ENCODE data around the gene MACROD1. TPM values are rescaled to one million over a fixed set of nuclear protein-coding genes. Genes with fewer than 3 reads are reported as not detected.

The MACROD1 gene
- total RNA-seq, 4 donors from 2014 or later = 29.2 to 64.6 (median 46.2) TPM

DNA sequence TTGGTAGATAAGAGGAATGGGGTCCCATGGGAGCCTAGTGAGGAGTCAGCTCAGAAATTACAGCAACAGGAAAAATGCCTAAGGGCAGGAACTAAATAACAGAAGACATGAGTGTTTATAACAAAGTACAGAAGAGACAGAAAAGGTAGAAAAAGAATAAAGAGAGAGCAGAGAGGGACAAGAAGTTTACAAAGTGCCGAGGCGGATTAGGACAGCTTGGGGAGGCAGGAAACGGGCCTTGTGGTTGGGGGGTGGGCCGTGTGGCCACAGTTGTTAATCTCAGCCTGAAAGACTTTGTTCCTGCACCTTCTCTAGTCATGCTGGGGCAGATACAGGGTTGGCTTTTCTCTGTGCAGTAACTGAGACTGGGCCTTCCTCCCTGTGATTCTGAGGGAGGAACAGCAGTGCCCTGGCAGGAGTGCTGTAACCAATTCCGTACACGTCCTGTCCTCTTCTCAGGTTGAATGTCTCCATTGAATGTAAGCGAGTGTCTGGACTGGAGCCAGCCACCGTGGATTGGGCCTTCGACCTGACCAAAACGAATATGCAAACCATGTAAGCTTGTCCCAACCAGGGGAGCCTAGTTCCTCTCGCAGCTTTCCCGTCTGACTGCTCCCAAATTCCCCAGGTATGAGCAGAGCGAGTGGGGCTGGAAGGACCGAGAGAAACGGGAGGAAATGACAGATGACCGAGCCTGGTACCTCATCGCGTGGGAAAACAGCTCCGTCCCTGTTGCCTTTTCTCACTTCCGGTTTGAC is 214.0 kb downstream of the MACROD1 start:
- TF ChIP-seq, protein P1, sequence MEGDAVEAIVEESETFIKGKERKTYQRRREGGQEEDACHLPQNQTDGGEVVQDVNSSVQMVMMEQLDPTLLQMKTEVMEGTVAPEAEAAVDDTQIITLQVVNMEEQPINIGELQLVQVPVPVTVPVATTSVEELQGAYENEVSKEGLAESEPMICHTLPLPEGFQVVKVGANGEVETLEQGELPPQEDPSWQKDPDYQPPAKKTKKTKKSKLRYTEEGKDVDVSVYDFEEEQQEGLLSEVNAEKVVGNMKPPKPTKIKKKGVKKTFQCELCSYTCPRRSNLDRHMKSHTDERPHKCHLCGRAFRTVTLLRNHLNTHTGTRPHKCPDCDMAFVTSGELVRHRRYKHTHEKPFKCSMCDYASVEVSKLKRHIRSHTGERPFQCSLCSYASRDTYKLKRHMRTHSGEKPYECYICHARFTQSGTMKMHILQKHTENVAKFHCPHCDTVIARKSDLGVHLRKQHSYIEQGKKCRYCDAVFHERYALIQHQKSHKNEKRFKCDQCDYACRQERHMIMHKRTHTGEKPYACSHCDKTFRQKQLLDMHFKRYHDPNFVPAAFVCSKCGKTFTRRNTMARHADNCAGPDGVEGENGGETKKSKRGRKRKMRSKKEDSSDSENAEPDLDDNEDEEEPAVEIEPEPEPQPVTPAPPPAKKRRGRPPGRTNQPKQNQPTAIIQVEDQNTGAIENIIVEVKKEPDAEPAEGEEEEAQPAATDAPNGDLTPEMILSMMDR (IDR thresholded peaks at IDR 0.05) = no peak
- TF ChIP-seq POLR2AphosphoS5 (IDR thresholded peaks at IDR 0.05) = no peak
- no peak for TF ChIP-seq POLR2A (IDR thresholded peaks at IDR 0.05)
- no peak for TF ChIP-seq EP300 (IDR thresholded peaks at IDR 0.05)
- no peaks in the 10 kb centered on the region for H3K9me3 ChIP-seq
- DNase-seq (ENCODE audit: low spot score in 2 of 2) = no peak
- 65% methylated on average over 20 of the region's 20 CpGs for WGBS
- H3K36me3 ChIP-seq = peaks cover 41% of the 10 kb centered on the region
- peak overlapping the region; percentile 1 for H3K4me3 ChIP-seq
- H3K27me3 ChIP-seq = no peaks in the 10 kb centered on the region
- peaks cover 17% of the 10 kb centered on the region for H3K4me1 ChIP-seq
- H3K27ac ChIP-seq = peak overlapping the region; percentile 59

Other genes with a start within 250 kb of the MACROD1 start
- under 1 TPM in 2 of 4 donors, not detected in 2; 0.21 to 0.34 TPM for gene RCOR2, start 248.9 kb downstream of the MACROD1 start, total RNA-seq
- gene NAA40, start 227.1 kb downstream of the MACROD1 start, total RNA-seq = 10 to 100 TPM in 1 of 4 donors, 1 to 10 TPM in 3; 5.4 to 19.2 (median 8.2) TPM
- gene COX8A, start 191.5 kb downstream of the MACROD1 start, total RNA-seq = 100 to 1,000 TPM; 352 to 718 (median 708) TPM
- 100 to 1,000 TPM in 1 of 4 donors, 10 to 100 TPM in 3; 78.4 to 117 (median 93.5) TPM for gene OTUB1, start 179.7 kb downstream of the MACROD1 start, total RNA-seq
- gene FLRT1, start 130.2 kb downstream of the MACROD1 start, total RNA-seq = not detected
- 10 to 100 TPM; 47.1 to 93.9 (median 87.4) TPM for gene STIP1, start 20.1 kb upstream of the MACROD1 start, total RNA-seq
- 10 to 100 TPM in 2 of 4 donors, 1 to 10 TPM in 2; 4.7 to 22.2 (median 8.2) TPM for gene FERMT3, start 40.6 kb upstream of the MACROD1 start, total RNA-seq
- 10 to 100 TPM; 48.4 to 62.2 (median 52.8) TPM for gene TRPT1, start 60.1 kb upstream of the MACROD1 start, total RNA-seq
- 10 to 100 TPM; 44.5 to 66.1 (median 54.4) TPM for gene NUDT22, start 60.2 kb upstream of the MACROD1 start, total RNA-seq
- 10 to 100 TPM; 26.9 to 55.1 (median 37.3) TPM for gene DNAJC4, start 64.4 kb upstream of the MACROD1 start, total RNA-seq
- gene VEGFB, start 68.5 kb upstream of the MACROD1 start, total RNA-seq = 10 to 100 TPM; 56.1 to 75.0 (median 65.5) TPM
- 10 to 100 TPM; 43.9 to 64.7 (median 53.4) TPM for gene FKBP2, start 75.0 kb upstream of the MACROD1 start, total RNA-seq
- 100 to 1,000 TPM; 127 to 220 (median 158) TPM for gene PPP1R14B, start 80.8 kb upstream of the MACROD1 start, total RNA-seq
- 10 to 100 TPM; 33.3 to 46.9 (median 36.3) TPM for gene PLCB3, start 85.4 kb upstream of the MACROD1 start, total RNA-seq
- gene BAD, start 118.6 kb upstream of the MACROD1 start, total RNA-seq = 10 to 100 TPM; 57.1 to 71.9 (median 64.4) TPM
- 10 to 100 TPM; 17.8 to 30.0 (median 19.7) TPM for gene GPR137, start 119.7 kb upstream of the MACROD1 start, total RNA-seq
- gene KCNK4, start 125.2 kb upstream of the MACROD1 start, total RNA-seq = not detected
- not detected for gene CATSPERZ, start 134.2 kb upstream of the MACROD1 start, total RNA-seq
- gene ESRRA, start 139.4 kb upstream of the MACROD1 start, total RNA-seq = 10 to 100 TPM; 65.0 to 93.6 (median 74.3) TPM
- 100 to 1,000 TPM; 170 to 332 (median 255) TPM for gene TRMT112, start 151.4 kb upstream of the MACROD1 start, total RNA-seq
- 100 to 1,000 TPM; 130 to 227 (median 187) TPM for gene PRDX5, start 152.0 kb upstream of the MACROD1 start, total RNA-seq
- 1 to 10 TPM; 3.3 to 8.3 (median 5.4) TPM for gene CCDC88B, start 174.1 kb upstream of the MACROD1 start, total RNA-seq
- gene RPS6KA4, start 193.0 kb upstream of the MACROD1 start, total RNA-seq = 10 to 100 TPM; 29.4 to 46.0 (median 39.6) TPM

Measured in suprapubic skin (tissue), 4 donors.